ENCODE measurements around the gene PCDHA1. TPM values are rescaled to one million over a fixed set of nuclear protein-coding genes. Genes with fewer than 3 reads are reported as not detected.

PCDHA1 gene
- total RNA-seq, 1 donor from 2014 or later, result 0.24 TPM

DNA sequence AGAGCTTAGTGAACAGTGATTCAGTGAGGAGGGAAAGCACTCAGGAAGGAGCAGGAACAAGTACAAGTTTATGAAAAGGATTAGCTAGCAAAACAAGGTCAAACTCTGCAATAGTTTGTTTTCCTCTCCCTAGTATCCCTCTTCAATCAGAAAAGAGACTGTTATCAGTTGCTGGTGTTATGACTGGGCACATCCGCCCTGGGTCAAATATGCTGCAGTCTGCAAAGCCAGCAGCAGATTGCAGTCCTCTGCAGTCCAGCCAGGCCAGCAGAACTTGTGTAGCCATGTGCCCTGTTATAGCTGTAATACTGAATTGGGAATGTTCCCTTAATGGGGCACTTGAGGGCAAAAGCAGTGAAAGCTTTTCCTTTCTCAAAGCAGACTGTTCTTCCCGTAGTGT lies 192.3 kb downstream of the PCDHA1 start:
- TF ChIP-seq EZH2phosphoT487 (IDR thresholded peaks at IDR 0.05), result no peak
- no peak for TF ChIP-seq EZH2 (IDR thresholded peaks at IDR 0.05)
- TF ChIP-seq, protein P1, sequence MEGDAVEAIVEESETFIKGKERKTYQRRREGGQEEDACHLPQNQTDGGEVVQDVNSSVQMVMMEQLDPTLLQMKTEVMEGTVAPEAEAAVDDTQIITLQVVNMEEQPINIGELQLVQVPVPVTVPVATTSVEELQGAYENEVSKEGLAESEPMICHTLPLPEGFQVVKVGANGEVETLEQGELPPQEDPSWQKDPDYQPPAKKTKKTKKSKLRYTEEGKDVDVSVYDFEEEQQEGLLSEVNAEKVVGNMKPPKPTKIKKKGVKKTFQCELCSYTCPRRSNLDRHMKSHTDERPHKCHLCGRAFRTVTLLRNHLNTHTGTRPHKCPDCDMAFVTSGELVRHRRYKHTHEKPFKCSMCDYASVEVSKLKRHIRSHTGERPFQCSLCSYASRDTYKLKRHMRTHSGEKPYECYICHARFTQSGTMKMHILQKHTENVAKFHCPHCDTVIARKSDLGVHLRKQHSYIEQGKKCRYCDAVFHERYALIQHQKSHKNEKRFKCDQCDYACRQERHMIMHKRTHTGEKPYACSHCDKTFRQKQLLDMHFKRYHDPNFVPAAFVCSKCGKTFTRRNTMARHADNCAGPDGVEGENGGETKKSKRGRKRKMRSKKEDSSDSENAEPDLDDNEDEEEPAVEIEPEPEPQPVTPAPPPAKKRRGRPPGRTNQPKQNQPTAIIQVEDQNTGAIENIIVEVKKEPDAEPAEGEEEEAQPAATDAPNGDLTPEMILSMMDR (IDR thresholded peaks at IDR 0.05), result no peak
- no peaks in the 10 kb centered on the region for H3K4me1 ChIP-seq
- Mint-ChIP-seq H3K27ac (no peak overlapping the region), H3K4me1 (peaks cover 2% of the 10 kb centered on the region), H3K4me3 (no peak overlapping the region), H3K9me3 (no peaks in the 10 kb centered on the region), H3K36me3 (no peaks in the 10 kb centered on the region), H3K27me3 (ENCODE audit: insufficient read depth, low read depth) (no peaks in the 10 kb centered on the region)
- no peaks in the 10 kb centered on the region for H3K79me2 ChIP-seq (ENCODE audit: low read depth)
- no peaks in the 10 kb centered on the region for H3K36me3 ChIP-seq
- H3K9me3 ChIP-seq (ENCODE audit: low read depth), result no peaks in the 10 kb centered on the region
- peaks cover 22% of the 10 kb centered on the region for H4K20me1 ChIP-seq (ENCODE audit: low read depth)
- no peak overlapping the region for H3K27ac ChIP-seq
- no peak overlapping the region for H3K4me2 ChIP-seq
- DNase-seq (ENCODE audit: low spot score), result no peak
- no peak overlapping the region for H3K4me3 ChIP-seq
- peaks cover 8% of the 10 kb centered on the region for H3K27me3 ChIP-seq
- no peak overlapping the region for H3K9ac ChIP-seq
- no peaks in the 10 kb centered on the region for H3F3A ChIP-seq (ENCODE audit: low read depth)
- H2AFZ ChIP-seq (replicated peaks), result no peak overlapping the region

DNA sequence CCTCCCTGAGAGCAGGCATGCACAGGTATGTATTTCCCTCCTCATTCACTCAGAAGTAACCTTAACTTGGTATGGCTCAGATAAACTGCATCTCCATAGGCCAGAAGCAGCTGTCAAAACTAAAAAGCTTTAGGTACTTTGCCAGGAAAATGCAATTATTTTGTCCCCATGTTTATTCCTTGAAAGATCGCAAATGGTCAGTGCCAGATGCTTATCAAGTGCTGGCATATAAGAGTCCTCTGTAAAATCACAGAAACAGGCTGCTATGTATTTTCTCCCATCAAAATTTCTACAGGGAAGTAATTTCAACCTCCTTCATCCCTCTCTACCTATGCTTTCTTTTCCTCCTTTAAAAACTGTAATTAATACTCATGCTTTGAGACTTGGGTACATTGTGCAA lies 193.0 kb downstream of the PCDHA1 start:
- H3K4me2 ChIP-seq, result no peak overlapping the region
- no peak for DNase-seq (ENCODE audit: low spot score)
- no peaks in the 10 kb centered on the region for H3K9me3 ChIP-seq (ENCODE audit: low read depth)
- Mint-ChIP-seq H3K36me3 (no peaks in the 10 kb centered on the region), H3K4me1 (peaks cover 2% of the 10 kb centered on the region), H3K27ac (no peak overlapping the region), H3K4me3 (no peak overlapping the region), H3K9me3 (no peaks in the 10 kb centered on the region), H3K27me3 (ENCODE audit: insufficient read depth, low read depth) (no peaks in the 10 kb centered on the region)
- peaks cover 15% of the 10 kb centered on the region for H3K27me3 ChIP-seq
- no peak overlapping the region for H2AFZ ChIP-seq (replicated peaks)
- TF ChIP-seq EZH2 (IDR thresholded peaks at IDR 0.05) (no peak), EZH2phosphoT487 (IDR thresholded peaks at IDR 0.05) (no peak)
- TF ChIP-seq, protein P1 (IDR thresholded peaks at IDR 0.05), result no peak
- H3K4me3 ChIP-seq, result no peak overlapping the region
- H3K36me3 ChIP-seq, result no peaks in the 10 kb centered on the region
- H3K27ac ChIP-seq, result no peak overlapping the region
- no peaks in the 10 kb centered on the region for H3F3A ChIP-seq (ENCODE audit: low read depth)
- H3K9ac ChIP-seq, result no peak overlapping the region
- H4K20me1 ChIP-seq (ENCODE audit: low read depth), result peaks cover 15% of the 10 kb centered on the region
- H3K79me2 ChIP-seq (ENCODE audit: low read depth), result no peaks in the 10 kb centered on the region
- no peaks in the 10 kb centered on the region for H3K4me1 ChIP-seq

DNA sequence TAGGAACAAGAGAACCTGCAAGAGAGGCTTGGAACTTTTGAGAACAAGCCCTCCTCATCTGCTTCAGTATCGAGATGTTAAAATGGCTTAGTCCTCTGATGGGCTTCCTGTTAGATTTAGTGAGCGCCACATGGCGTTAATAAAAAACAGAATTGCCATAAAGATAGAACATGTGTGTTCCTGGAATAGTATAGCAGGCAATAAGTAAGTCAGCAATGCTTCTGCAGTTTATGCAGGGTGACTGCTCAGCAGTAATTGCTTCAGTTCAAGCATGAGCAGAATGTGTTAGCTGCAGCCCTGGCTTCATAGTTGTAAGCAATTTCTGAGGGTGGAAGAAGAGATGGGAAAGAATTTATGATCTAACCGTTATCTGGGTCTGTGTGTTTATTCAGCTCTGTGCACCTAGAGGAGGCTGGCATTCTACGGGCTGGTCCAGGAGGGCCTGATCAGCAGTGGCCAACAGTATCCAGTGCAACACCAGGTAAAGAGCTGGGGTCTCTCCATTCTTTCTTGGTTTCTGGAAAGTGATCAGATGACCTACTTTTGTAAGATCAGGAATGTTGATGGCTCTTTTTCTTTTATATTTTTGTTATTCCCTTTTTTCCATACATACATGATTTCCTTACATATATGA lies 196.3 kb downstream of the PCDHA1 start:
- H3K36me3 Mint-ChIP-seq, result peaks cover 2% of the 10 kb centered on the region
- Histone ChIP-seq H3K4me3 (no peak overlapping the region), H3F3A (ENCODE audit: low read depth) (peaks cover 29% of the 10 kb centered on the region), H3K27me3 (peaks cover 23% of the 10 kb centered on the region), H3K27ac (no peak overlapping the region), H3K9ac (no peak overlapping the region), H3K36me3 (no peaks in the 10 kb centered on the region), H3K9me3 (ENCODE audit: low read depth) (no peaks in the 10 kb centered on the region), H4K20me1 (ENCODE audit: low read depth) (peaks cover 23% of the 10 kb centered on the region), H3K79me2 (ENCODE audit: low read depth) (no peaks in the 10 kb centered on the region), H3K4me2 (no peak overlapping the region), H3K4me1 (peaks cover 15% of the 10 kb centered on the region), H2AFZ (replicated peaks) (no peak overlapping the region)
- no peaks in the 10 kb centered on the region for H3K9me3 Mint-ChIP-seq
- H3K4me1 Mint-ChIP-seq, result peaks cover 19% of the 10 kb centered on the region
- no peaks in the 10 kb centered on the region for H3K27me3 Mint-ChIP-seq (ENCODE audit: insufficient read depth, low read depth)
- H3K27ac Mint-ChIP-seq, result no peak overlapping the region
- no peak for DNase-seq (ENCODE audit: low spot score)
- TF ChIP-seq EZH2phosphoT487 (IDR thresholded peaks at IDR 0.05) (no peak), EZH2 (IDR thresholded peaks at IDR 0.05) (no peak)
- TF ChIP-seq, protein P1 (IDR thresholded peaks at IDR 0.05), result no peak
- H3K4me3 Mint-ChIP-seq, result no peak overlapping the region
